NCI-H524 treated with DMSO at 0.1 percent for 48 hours (cell line): ENCODE measurements around the gene ACSL1.
"Not testable (repeated sequence)": the region's sequence is repeated elsewhere in the genome, so short reads cannot be mapped to it uniquely, and the experiment has no call there.

Experiments used
- DNase-seq: peaks from one replicate; lab custom pipeline; 2025; lab: John Stamatoyannopoulos, UW

Gene ACSL1

DNA sequence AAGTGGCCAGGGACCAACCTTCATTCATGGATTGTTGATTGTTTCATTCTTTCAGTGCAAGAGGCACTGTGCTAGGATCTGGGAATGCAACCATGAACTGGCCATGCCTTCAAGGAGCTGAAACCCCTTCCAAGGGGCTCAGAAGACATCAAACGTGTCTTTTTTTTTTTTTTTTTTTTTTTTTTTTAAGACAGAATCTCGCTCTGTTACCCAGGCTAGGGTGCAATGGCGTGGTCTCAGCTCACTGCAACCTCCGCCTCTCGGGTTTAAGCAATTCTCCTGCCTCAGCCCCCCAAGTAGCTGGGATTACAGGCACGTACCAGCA is 13.3 kb upstream of the ACSL1 start:
- DNase-seq, result not testable (repeated sequence)

DNA sequence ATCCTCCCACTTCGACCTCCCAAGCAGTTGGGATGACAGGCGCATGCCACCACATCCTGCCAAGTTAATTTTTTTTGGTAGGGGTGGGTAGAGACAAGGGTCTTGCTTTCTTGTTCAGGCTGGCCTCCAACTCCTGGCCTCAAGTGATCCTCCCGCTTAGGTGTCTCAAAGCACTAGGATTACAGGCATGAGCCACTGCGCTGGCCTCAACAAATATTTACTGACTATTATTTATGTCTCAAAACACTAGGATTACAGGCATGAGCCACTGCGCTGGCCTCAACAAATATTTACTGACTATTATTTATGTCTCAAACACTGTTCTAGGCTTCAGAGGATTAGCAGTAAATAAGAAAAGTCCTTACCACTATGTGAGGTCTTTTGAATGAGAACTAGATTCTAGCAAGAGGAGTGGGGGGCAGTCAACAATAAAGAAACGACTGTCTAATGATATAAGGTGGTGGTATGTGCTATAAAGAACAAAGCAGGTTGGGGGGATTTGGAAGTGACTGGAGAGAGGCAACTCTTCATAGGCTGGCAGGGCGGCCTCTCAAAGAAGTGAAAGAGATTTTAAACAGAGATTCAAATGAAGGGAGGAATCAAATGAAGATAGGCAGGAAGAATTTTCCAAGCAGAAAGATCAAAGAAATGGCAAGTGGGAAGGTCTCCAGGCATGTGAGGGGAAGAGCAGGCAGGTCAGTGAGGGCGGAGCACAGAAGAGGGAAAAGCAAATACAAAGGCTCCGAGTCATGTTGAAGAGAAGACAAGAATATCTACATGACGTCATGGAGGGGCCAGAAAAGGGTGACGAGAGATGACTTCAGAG is 12.7 kb upstream of the ACSL1 start:
- DNase-seq, result no peak

DNA sequence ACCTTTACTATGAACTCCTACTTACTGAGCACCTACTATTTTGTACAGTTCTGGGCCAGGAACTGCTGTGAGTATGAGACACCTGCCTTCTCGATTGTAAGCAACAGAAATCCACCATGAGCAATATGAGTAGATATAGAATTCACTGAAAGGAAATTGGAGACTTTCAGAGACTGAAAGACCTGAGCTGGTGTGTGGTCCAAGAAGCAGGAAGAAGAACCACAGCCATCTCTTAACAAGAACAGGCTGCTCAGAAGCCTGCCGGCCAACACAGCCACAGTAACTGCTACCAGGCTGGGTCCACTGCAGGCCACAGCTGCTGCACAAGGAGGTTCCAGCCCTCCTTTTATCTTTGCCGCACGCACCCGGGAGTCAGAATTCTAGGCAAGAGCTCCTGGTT is 10.8 kb upstream of the ACSL1 start:
- DNase-seq, result no peak

DNA sequence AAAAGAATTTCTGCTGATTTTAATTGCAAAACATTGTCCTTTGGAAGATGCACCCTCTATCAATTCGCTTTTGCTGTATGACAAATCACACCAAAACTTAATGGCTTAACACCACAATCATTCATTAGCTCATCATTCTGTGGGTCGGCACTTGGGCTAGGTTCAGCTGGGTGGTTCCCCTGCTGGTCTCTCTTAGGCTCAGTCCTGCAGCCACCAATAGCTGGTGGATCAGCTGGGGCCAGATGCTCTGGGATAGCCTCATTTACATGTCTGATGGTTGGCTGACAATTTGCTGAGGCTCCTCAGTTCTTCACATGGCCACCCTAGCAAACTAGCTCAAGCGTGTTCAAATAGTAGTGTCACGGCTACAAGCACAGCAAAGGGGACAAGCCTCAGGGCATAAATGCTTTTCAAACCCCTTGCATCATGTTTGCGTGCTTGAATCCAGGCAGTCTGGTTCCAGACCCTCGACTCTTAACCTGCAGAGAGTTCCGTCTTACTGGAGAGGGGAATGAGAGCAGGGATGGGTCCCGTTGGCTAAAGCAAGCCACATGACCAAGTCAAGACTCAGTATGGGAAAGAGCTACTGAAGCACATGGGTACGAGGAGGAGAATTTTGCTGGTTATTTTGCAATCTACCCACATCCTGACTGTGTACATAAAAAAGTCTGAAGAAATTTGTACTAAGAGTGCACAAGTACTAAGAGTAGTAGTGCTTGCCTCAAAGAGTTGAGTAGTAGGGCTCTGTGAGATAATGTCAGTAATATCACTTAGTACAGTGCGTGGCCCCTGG is 7.5 kb upstream of the ACSL1 start:
- DNase-seq, result no peak

DNA sequence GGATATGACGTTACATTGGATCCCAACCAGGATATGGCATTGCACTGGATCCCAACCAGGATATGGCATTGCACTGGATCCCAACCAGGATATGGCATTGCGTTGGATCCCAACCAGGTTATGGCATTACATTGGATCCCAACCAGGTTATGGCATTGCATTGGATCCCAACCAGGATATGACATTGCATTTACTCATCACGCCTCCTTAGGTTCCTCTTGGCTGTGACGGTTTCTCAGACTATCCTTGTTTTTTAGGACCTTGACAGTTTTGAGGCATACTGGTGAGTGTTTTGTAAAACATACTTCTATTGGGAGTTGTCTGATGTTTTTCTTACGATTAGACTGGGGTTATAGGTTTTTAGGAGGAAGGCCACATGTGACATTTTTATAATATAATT is 5.4 kb upstream of the ACSL1 start:
- no peak for DNase-seq

DNA sequence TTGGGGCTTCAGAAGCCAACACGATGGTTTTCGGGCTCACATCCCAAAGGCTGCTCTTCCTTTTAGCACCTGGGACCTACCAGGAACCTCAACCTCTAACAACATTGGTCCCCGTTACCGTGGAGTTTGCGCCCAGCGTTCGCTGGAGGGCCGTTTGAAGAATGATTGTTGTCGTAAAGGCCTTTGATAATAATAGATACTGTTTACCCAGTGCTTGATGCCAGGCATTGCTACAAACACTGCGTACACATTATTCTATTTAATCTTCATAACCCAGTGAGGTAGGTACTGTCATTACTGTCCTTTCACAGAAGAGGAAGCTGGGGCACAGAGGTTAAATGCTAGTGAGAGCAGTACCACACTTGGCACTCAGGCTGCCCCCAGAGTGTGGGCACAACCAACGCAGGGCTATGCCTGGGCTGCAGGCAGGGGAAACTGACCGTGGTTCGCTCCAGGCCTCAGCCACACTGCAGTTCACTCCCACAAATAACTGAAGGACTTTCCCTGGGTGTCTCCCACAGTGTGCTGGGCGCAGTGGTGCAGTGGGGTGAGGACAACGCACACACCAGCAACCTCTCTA is 1.0 kb upstream of the ACSL1 start:
- no peak for DNase-seq

DNA sequence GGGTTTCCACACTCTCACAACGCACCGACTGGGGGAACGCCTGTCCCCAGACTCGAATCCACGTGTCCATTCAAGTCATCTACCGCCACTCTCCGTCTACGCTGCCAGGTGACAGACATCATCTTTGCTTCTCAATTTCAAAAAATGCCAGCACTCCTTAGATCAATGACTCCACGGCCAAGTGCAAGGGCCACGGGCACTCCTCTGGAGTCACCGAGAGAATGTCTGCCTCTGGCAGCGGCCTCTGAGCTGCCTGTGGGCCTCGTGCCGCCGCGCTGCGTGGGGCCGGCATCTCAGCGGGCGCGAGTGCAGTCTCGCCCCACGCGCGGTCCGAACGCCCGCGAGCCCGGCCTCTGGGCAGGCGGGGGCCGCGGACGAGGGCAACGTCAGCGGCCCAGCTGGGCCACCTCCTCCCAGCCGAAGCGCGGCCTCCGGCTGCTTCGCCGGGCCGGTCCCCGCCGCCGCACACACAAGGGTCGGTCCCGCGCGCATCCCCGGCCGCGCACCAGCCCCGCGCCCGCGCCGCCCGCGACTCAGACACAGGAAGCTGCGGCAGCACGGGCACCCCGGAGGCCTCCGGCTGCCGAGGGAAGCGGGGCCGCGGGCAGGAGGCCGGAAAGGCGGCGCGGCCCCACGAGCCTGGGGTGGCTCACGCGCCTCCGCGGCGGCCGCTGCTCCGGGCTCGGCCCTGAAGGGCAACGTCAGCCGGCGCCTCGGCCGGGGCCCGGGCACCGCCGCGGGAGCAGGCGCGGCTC is 450 bp downstream of the ACSL1 start:
- no peak for DNase-seq

DNA sequence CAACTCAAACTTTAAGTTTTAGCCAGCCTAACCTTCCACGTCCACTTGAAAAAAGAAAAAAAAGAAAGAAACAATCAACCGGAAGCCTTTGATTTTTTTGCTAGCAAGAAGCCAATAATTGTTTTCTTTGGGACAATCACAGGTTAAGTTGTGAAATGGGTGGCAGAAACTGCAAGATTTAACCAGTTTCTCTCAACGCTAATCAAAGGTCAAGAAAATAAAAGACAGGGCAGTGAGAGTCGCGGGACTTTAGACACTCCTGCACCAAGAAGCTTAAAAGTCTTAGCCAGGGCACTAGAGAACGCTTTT is 1.0 kb downstream of the ACSL1 start:
- DNase-seq, result no peak

DNA sequence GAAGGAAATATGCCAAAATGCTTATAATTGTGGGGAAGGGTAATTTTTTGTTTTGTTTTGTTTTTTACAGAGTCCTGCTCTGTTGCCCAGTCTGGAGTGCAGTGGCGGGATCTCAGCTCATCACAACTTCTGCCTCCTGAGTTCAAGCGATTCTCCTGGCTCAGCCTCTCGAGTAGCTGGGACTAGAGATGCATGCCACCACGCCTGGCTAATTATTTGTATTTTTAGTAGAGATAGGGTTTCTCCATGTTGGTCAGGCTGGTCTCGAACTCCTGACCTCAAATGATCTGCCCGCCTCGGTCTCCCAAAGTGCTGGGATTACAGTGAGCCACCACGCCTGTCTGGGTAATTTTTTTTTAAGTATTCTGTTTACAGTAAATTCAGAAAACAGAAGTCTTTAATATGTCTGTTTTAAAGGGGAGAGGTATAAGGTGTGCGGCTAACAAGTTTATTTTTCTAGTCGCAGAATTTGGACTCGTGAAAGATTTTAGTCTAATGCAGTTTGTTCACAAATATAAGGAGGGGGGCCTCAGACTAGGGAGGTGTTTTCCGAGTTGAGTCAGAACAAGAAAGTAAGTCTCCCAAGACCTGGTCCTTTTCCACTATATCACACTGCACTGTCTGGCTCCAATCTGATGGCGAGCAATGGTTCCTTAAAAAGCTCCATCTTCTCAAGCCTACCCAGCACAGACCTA is 1.5 kb downstream of the ACSL1 start:
- no peak for DNase-seq

DNA sequence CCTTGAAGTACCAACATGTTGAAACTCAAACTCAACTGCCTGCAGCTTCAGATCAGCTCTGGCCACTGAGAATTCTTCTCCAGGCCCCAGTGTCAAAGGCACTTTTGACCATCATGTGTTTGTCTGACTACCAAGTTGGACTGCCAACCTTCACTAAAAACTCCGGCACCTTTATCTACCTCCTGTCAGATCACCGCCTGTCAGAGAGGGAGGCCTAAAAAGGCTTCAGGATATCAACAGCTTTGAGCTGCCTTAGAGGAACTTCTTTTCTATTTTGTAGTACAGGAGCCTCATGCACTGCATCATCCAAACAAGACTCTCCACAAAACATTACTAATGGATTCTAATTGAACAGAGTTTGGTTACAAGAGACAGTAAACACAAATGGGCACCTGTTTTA is 2.8 kb downstream of the ACSL1 start:
- no peak for DNase-seq

DNA sequence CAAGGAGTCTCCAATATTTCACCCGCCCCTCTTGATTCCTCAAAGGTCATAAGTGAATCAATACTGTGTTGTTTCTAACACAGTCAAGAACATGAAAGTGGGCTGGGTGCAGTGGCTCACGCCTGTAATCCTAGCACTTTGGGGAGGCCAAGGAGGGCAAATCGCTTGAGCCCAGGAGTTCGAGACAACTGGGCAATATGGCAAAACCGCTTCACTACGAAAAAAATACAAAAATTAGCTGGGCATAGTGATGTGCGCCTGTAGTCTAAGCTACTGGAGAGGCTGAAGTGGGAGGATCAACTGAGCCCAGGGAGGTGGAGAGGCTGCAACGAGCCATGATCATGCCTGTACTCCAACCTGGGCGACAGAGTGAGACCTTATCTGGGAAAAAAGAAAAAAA is 3.4 kb downstream of the ACSL1 start:
- DNase-seq, result no peak

DNA sequence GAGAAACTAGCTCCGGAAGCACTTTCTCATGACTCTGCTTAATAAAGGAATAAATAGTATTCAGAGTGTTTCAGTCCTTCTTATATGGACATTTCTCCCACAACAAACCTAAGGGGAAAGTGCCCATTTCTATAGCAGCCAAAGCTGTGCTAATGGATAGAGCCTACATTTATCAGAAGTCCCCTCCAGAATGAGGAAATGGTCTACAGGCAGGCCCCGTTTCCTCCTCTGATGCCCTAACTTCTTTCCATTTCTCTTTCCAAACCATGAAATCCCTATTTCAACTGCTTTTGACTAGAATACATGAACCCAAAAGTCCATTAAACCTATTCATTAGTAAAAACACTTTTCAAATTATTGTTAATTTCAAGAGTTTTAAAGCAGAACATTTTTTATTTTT is 4.5 kb downstream of the ACSL1 start:
- no peak for DNase-seq

DNA sequence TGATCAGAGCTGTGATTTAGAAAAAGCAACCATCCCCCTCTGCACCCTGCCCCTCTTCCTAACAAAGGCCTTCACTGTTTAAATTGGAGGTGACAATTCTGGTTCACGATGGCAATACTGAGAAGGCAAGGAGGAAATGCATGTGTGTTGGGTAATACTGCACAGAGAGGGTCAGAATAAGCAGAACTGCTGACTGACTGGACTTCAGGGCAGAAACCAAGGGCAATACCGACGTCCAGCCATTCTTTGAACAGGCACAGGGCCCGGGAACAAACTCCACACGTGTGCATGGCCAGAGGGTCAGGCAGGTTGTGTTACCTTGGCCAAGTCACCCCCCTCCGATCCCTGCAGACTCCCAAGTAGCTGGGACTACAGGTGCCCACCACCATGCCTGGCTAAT is 6.0 kb downstream of the ACSL1 start:
- no peak for DNase-seq

DNA sequence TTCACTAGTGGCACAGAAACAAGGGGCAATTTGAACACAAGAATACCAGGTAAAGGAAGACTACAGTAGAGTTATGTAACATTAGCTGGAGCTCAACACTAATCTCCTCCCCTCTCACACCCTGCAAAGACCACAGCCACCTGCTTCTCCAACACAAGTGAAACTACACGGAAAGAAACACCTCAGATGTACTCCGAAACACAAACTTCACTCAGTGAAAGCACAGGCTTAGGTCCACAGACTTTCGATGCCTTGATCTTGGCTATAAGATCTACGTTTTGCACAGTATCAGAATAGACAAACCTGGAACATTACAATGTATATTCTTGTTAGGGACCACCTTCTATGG is 7.6 kb downstream of the ACSL1 start:
- DNase-seq, result no peak

DNA sequence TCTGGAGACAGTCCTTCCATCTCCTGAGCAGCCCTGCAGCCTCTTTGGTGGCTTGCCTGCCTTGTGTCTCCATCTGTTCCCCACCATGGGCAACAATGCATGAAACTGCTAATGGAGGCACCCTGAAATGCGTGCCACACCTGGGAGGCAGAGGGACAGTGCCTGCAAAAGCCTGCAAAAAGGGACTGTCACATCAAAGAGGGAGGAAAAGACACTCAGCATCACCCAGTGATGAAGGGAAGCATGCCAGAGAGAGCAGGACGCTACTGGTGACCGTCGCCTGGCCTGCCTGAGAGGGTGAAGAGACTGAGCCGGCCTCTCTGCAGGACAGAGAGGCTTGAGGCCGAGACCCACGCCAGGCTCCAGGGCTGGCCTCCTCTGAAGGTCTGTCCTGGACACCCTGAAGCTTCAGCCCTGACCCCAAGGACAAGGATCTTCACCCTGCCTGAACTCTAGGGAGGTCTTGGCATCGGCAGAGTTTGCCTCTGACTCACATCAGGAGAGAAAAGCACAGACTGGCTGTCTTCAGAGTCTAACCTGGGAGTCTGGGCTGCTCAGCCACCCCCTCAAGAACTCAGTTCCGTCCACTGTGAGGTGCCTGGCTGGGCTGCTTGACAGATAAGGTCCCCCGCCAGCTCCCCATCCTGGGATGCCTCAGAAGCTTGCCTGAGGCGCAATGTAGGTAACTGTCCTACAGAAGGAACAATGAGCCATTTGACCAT is 8.1 kb downstream of the ACSL1 start:
- no peak for DNase-seq

DNA sequence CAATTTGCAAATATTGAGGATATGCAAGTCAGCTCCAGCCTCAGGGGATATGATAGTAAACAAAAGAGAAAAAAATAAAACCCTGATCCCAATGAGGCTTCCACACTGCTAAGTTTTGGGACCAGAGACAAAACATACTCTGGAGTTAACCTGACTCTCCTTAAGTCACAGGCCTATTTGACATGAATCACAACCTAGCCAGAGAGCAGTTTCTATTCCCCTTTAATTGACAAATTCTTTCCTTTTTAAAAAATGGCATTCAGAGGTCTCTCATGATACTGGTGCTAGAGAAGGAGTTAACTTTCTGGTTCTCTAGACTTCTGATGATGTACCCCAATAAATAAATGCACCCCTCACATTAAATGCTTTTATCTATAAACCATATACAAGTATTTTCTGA is 8.8 kb downstream of the ACSL1 start:
- DNase-seq, result no peak

DNA sequence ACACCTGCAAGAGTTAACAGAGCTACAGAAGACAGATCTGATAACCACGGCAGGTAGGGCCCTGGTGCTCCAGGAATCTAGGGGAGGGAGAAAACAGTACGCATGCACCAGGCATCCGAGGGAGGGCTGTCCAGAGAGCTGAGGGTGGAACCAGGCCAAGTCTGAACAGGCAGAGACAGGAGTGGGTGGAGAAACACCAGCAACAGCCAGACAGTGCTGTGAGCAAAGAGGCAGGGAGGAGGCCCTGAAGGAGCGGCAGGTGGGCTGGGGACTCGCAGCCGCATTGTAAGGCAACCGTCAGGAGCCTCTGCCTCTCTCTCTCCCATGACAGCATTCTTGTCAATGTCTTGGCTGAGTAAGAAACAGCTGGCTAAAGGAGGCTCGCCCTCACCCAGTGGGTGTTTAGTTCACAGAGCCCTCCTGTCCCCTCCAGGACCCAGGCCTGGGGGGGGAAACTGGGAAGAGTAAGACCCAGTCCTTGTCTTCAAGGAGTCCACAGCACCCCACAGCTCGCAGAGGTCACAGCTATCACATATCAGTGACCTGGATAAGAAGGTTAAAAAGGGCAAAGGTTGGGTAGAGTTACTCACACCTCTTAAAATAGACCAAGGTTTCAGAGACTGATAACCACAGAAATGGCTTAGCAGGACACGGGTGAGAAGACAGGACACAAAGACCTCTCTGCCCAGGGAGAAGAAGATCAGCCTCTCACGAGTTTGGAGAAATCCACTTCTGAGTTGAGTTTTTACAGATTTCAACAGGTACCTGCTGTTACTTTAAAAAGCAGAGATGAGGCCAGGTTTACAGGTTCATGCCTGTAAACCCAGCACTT is 10.5 kb downstream of the ACSL1 start:
- DNase-seq, result no peak

DNA sequence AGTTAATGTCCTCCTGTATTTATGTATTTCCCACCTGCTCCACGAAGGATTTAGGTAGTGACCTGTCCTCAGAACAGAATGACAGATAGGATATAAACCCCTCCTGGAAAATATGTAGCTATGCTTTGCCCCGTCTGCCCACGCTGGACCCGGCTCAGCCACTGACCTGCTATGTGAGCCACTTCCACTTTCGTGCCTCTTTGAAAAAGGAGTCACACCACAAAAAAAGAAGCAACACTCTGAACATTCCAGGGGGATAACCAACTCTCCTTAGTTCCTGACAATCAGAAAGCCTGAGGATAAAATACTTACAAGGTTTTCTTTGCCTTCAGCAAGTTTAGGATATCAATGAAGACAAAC is 11.1 kb downstream of the ACSL1 start:
- no peak for DNase-seq

DNA sequence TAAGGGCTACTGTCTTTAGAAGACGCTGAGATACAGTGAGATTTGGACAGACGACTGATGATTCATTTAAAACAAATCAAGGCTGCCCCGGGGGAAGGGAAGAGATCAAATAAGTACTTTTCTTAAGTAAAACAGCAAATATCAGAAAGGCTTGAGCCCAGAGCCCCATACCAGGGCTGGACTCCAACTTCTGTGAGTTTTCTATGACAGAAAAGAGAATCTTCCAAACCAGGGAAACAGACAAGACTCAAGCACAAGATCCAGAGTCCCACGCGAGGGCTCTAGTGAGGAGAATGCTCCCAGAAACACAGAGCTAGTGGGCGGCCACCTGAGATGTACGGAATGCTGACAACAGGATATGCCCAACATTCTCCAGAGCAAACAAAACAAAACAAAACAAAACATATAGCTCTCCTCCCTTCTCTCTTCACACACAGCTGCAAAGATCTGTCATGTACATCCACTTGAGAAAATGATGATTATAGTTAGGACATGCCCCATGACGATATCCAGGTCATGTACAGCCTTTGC is 13.1 kb downstream of the ACSL1 start:
- DNase-seq, result no peak

DNA sequence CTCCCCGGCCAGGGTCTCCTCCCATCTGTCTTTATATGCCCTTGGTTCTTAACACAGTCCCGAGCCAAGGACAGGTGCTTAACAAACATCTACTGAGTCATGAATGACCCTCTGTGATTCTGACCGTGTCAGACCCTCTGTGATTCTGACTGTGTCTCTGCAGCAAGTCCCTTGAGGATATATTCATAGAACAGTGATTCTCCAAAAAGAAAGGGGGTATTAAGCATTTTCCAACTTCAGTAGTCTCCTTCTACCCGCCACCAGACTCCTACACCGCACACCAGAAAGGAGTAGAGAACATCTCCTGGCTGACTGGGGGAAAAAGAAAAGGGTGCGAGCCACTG is 13.6 kb downstream of the ACSL1 start:
- DNase-seq, result no peak
